ENCODE data around the gene KIF25.

Gene KIF25

GRCh38 chr6:168061269-168062210, 64.1 kb downstream of the KIF25 start:
- TF ChIP-seq CTCF (IDR thresholded peaks at IDR 0.05; ENCODE audit: control extremely low read depth, extremely low read depth, low read depth, missing control alignments) = no peak
- POLR2A ChIA-PET = no interaction called here
- CTCF ChIA-PET = no interaction called here
- no peak for DNase-seq (ENCODE audit: extremely low spot score)

DNA sequence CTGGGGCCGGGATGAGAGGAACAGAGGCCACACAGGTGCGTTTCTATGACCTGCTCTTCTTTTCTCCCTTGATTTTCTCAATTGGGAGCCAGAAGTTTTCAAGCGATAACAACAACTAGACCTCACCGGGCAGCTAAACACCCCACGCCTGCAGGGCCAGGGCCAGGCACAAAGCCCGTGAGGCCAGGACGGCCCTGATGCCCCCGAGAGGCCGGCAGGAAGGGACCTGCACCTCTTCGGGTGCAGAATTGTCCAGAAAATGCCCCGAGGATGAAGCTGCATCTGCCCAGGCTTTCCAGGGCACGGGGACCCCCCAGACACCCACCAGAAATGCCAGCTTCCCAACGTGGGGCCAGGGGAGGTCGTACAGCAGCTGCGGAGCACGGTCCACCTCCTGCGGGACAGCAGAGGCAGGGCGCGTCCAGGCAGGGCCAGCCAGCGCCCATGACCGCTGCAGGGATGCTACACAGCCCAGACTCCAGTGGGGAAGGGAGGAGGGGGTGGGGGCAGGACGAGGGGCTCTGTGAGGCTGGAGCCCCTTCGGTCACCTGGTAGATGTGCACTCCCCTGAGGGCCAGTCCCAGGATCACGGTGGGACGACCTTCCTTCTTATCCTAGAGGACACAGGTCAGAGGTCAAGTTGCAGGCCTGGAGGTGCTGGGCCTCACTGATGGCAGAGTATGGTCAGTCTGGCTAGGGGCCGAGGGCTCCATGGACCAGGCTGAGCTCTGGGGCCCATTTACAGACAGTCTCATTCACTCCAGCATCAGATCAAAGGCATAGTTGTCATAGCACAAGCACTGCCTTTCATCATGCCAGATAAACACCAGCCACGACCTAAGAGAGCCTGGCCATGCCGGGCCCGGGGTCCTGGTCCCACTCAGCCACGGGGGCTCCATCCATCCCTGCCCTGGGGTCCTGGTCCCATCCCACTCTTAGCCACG, 65.1 kb downstream of the KIF25 start:
- TF ChIP-seq CTCF (IDR thresholded peaks at IDR 0.05; ENCODE audit: control extremely low read depth, extremely low read depth, low read depth, missing control alignments) = no peak
- DNase-seq (ENCODE audit: extremely low spot score) = no peak
- POLR2A ChIA-PET = no interaction called here
- CTCF ChIA-PET = no interaction called here

GRCh38 chr6:168063431-168063830, 66.0 kb downstream of the KIF25 start:
- CTCF ChIA-PET = no interaction called here

GRCh38 chr6:168064226-168064807, 66.8 kb downstream of the KIF25 start:
- ChIA-PET POLR2A (no interaction called here), CTCF (no interaction called here)
- no peak for TF ChIP-seq CTCF (IDR thresholded peaks at IDR 0.05; ENCODE audit: control extremely low read depth, extremely low read depth, low read depth, missing control alignments)
- no peak for DNase-seq (ENCODE audit: extremely low spot score)

More at GRCh38 chr6:168063431-168063830, 66.0 kb downstream of the KIF25 start:
- POLR2A ChIA-PET = no interaction called here
- DNase-seq (ENCODE audit: extremely low spot score) = no peak
- no peak for TF ChIP-seq CTCF (IDR thresholded peaks at IDR 0.05; ENCODE audit: control extremely low read depth, extremely low read depth, low read depth, missing control alignments)

- TF ChIP-seq CTCF (IDR thresholded peaks at IDR 0.05; ENCODE audit: control extremely low read depth, extremely low read depth, low read depth, missing control alignments) = no peak
- no peak for DNase-seq (ENCODE audit: extremely low spot score)
- ChIA-PET POLR2A (no interaction called here), CTCF (no interaction called here)
Measured at GRCh38 chr6:168067081-168067759, 69.7 kb downstream of the KIF25 start.

DNA sequence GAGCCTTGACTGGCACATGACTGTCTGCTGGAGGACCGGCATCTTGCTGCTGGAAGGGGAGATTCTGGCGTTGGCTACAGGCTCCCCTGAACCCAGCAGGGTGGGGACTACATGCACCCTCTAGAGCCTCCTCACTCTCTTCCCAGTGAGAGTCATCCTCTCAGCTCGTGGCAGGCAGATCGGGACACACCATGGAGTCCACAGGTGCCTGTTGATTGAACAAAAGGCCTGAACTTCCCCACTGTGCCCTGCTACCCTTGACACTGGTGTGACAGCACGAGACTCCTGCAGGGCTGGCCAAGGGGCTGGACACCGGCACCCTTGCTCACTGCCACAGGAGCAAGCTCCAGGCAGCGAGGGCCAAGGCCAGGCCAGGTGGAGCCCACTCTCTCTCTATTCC, 73.3 kb downstream of the KIF25 start:
- ChIA-PET POLR2A (no interaction called here), CTCF (no interaction called here)
- TF ChIP-seq CTCF (IDR thresholded peaks at IDR 0.05; ENCODE audit: control extremely low read depth, extremely low read depth, low read depth, missing control alignments) = no peak
- DNase-seq (ENCODE audit: extremely low spot score) = no peak

All from GM10248 (cell line).